Lower lobe of right lung (tissue), 2 donors: ENCODE results near the gene WNT5B. TPM values are rescaled to one million over a fixed set of nuclear protein-coding genes. Genes with fewer than 3 reads are reported as not detected.

ENCODE experiments used
- ATAC-seq, 2 donors: fragments of 200-7000 bp; cut with Tn5 transposase; one replicate each; pipeline ENCODE4 v1.9.1; 2020 to 2022; ENCODE audit warnings: mild to moderate bottlenecking in 2 of 2, moderate library complexity in 2 of 2
- DNase-seq: peaks from one replicate; pipeline ENCODE4 v3.0.0-alpha.2; 2020
- H3K27ac ChIP-seq: fragments of 200-600 bp; one replicate; pipeline ENCODE4 v1.8.0; 2022
- H3K27me3 ChIP-seq: fragments of 200-600 bp; one replicate; pipeline ENCODE4 v1.8.0; 2022; ENCODE audit warnings: low read depth
- H3K36me3 ChIP-seq: fragments of 200-600 bp; one replicate; pipeline ENCODE4 v1.8.0; 2022; ENCODE audit warnings: mild to moderate bottlenecking
- H3K4me1 ChIP-seq: fragments of 200-600 bp; one replicate; pipeline ENCODE4 v1.8.0; 2022
- H3K4me3 ChIP-seq: fragments of 200-600 bp; one replicate; pipeline ENCODE4 v1.8.0; 2022; ENCODE audit warnings: mild to moderate bottlenecking
- H3K9me3 ChIP-seq: fragments of 200-600 bp; one replicate; pipeline ENCODE4 v1.8.0; 2022
- CTCF ChIP-seq: fragments of 200-600 bp; IDR thresholded peaks from one replicate; pipeline ENCODE4 v1.8.0; 2022; ENCODE audit warnings: antibody characterized with exemption, mild to moderate bottlenecking
- intact Hi-C: fragments of 100-400 bp; cut with DNase I; formaldehyde crosslinking; loops from one replicate; pipeline ENCODE4 v1.11.0; 2022
- total RNA-seq: library from RNA; stranded (reverse); fragmentation: NEBNext Ultra II Directional; extraction: Animal tissue kit (Norgen Biotek cat#: 25700); gene quantifications from one replicate; pipeline ENCODE4 v1.2.1, GENCODE V29; 2021
- donor health status: DM: no; HTN: yes; CAD: no; lungs with severe emphysema.

Gene WNT5B
- total RNA-seq, 1 donor from 2014 or later, result 6.1 TPM

DNA sequence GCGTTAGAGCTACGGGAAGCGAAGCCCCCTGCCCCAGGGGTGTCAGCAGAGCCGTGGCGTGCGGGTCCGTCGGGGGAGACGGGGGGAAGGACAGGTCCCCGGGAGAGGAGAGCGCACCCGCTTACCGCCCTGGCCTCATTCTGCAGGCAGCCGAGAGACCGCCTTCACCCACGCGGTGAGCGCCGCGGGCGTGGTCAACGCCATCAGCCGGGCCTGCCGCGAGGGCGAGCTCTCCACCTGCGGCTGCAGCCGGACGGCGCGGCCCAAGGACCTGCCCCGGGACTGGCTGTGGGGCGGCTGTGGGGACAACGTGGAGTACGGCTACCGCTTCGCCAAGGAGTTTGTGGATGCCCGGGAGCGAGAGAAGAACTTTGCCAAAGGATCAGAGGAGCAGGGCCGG lies 10.5 kb downstream of the WNT5B start:
- H3K9me3 ChIP-seq, result no peaks in the 10 kb centered on the region
- DNase-seq, result peak; percentile 61
- intact Hi-C loops, result no loop called here
- no peak overlapping the region for H3K27ac ChIP-seq
- peaks cover 5% of the 10 kb centered on the region for H3K4me1 ChIP-seq
- peak; percentile 38 to 68 for ATAC-seq
- no peaks in the 10 kb centered on the region for H3K36me3 ChIP-seq
- TF ChIP-seq CTCF, result no peak
- no peaks in the 10 kb centered on the region for H3K27me3 ChIP-seq
- H3K4me3 ChIP-seq, result peak overlapping the region; percentile 29

DNA sequence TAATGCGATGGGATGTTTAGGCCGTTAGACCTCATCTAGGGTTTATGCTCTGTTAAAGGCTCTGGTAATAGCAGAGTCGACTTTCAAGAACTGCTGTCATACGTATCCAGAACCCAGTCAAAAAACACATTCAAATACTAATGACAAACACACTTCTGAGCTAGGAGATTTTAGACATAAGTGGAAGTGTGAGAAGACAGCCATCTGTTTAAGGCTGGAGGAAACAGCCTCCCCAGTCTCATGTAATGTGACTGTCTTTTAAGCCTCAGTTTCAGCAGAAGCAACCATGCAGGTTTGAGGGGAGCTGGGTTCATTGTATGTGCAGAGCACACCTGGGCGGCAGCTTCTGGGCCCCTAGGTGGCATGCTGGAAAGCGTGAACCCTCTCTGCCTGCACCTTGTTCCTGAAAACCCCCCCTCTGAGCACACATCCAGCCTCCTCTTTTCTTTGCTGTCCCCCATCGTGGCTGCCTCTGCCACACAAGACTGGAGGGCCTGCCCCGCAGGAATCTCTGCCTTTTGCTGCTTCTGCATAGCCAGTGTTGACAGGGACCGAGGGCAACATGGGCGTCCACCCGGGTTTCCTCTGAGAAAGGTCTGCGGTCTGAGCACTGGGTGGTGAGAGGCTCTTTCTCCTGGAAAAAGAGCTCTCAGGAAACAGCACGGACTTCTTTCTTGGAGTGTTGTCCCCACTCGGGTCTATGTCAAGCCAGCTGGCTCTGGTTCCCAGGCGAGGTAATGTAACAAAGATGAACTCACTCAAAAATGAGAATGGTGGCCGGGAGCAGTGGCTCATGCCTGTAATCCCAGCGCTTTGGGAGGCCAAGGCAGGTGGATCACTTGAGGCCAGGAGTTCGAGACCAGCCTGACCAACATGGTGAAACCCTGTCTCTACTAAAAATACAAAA lies 11.6 kb downstream of the WNT5B start:
- no peaks in the 10 kb centered on the region for H3K4me1 ChIP-seq
- DNase-seq (no peak), ATAC-seq (no peak)
- H3K27me3 ChIP-seq, result no peaks in the 10 kb centered on the region
- intact Hi-C loops, result no loop called here
- H3K36me3 ChIP-seq, result no peaks in the 10 kb centered on the region
- no peak for TF ChIP-seq CTCF
- no peak overlapping the region for H3K27ac ChIP-seq
- peak overlapping the region; percentile 29 for H3K4me3 ChIP-seq
- no peaks in the 10 kb centered on the region for H3K9me3 ChIP-seq

DNA sequence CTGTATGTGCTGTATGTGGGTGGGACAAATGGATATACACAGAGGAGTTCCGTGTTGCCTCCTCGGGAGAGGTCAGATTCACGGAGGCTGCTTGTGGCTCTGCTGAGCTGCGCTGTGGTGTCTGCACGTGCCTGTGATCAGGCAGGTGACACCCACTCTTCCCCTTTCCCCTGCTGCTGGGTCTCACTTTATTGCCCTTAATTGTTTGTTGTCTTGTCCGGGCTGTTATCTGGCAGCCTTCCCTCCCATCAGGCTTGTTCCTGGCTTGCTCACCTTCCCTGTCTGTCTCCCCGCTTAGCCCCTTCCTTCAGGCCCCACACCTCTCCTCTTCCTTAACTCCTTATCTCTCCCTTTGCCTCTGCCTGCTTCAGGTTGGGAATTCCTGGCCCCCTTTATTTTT lies 13.5 kb downstream of the WNT5B start:
- no peak for ATAC-seq
- no peak for DNase-seq
- peaks cover 10% of the 10 kb centered on the region for H3K36me3 ChIP-seq
- H3K4me3 ChIP-seq, result no peak overlapping the region
- no peak overlapping the region for H3K27ac ChIP-seq
- H3K9me3 ChIP-seq, result no peaks in the 10 kb centered on the region
- no peaks in the 10 kb centered on the region for H3K4me1 ChIP-seq
- H3K27me3 ChIP-seq, result no peaks in the 10 kb centered on the region
- intact Hi-C loops, result no loop called here
- TF ChIP-seq CTCF, result no peak

- Histone ChIP-seq H3K4me3 (no peak overlapping the region), H3K27me3 (no peaks in the 10 kb centered on the region), H3K4me1 (no peaks in the 10 kb centered on the region), H3K27ac (no peak overlapping the region), H3K36me3 (peaks cover 10% of the 10 kb centered on the region), H3K9me3 (no peaks in the 10 kb centered on the region)
- TF ChIP-seq CTCF, result no peak
- no peak for ATAC-seq
- intact Hi-C loops, result no loop called here
- no peak for DNase-seq
Measured at GRCh38 chr12:1643043-1643442, 14.0 kb downstream of the WNT5B start.

- Histone ChIP-seq H3K4me3 (no peak overlapping the region), H3K27me3 (no peaks in the 10 kb centered on the region), H3K27ac (no peak overlapping the region), H3K36me3 (peaks cover 10% of the 10 kb centered on the region), H3K4me1 (no peaks in the 10 kb centered on the region), H3K9me3 (no peaks in the 10 kb centered on the region)
- DNase-seq (no peak), ATAC-seq (no peak)
- intact Hi-C loops, result no loop called here
- TF ChIP-seq CTCF, result no peak
Measured at GRCh38 chr12:1643905-1644533, 15.0 kb downstream of the WNT5B start.
